ENCODE data around the gene AP4E1.

The AP4E1 gene

DNA sequence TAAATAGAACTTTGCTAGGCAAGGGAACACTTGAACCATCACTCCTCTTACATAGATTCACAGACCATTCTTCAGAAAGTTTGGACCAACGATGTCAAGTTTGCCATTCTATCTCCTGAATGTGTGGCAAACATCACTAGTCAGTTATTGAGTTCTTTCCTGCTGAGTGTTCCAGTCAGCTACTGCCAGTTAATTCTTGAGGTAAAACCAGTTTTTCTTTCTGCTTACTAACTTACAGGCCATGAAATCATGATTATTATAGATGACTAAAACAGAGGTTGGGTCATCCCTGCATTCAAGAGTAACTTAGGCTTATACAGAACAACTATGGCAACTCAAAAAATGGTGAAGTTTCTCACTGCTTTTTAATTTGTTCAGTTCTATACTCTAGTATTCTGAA lies 88.2 kb downstream of the AP4E1 start:
- Histone ChIP-seq H3K27ac (ENCODE audit: extremely low read depth, low read depth, low read length) (no peak overlapping the region), H3K4me3 (ENCODE audit: low read depth, low read length) (no peak overlapping the region), H3K9me3 (ENCODE audit: control insufficient read depth, insufficient read depth, low read depth, low read length) (no peaks in the 10 kb centered on the region), H3K4me1 (ENCODE audit: control insufficient read depth, insufficient read depth, low read length) (no peaks in the 10 kb centered on the region), H3K36me3 (ENCODE audit: control insufficient read depth in 2 of 2, insufficient read depth in 1 of 2, low read length in 2 of 2) (peaks cover 0 to 8% of the 10 kb centered on the region in 2 experiments; a peak in 1 of 3 replicates)
- ChIA-PET POLR2A (no interaction called here), CTCF (no interaction called here)
- TF ChIP-seq WT1 (tag by site-specific recombination; IDR thresholded peaks at IDR 0.05): no peak
- TF ChIP-seq ZNF501 (tag by site-specific recombination; IDR thresholded peaks at IDR 0.05): no peak
- TF ChIP-seq ZNF174 (tag by site-specific recombination; IDR thresholded peaks at IDR 0.05): no peak
- no peak for TF ChIP-seq ZNF837 (tag by site-specific recombination; IDR thresholded peaks at IDR 0.05)
- TF ChIP-seq GFI1B (tag by site-specific recombination; IDR thresholded peaks at IDR 0.05): no peak
- no peak for TF ChIP-seq ZNF202 (tag by site-specific recombination; IDR thresholded peaks at IDR 0.05; ENCODE audit: borderline replicate concordance)
- TF ChIP-seq FEZF1 (tag by site-specific recombination; IDR thresholded peaks at IDR 0.05): no peak
- TF ChIP-seq ZNF510 (tag by site-specific recombination; IDR thresholded peaks at IDR 0.05; ENCODE audit: insufficient replicate concordance): no peak
- TF ChIP-seq ZNF530 (tag by site-specific recombination; IDR thresholded peaks at IDR 0.05; ENCODE audit: low read depth): no peak

DNA sequence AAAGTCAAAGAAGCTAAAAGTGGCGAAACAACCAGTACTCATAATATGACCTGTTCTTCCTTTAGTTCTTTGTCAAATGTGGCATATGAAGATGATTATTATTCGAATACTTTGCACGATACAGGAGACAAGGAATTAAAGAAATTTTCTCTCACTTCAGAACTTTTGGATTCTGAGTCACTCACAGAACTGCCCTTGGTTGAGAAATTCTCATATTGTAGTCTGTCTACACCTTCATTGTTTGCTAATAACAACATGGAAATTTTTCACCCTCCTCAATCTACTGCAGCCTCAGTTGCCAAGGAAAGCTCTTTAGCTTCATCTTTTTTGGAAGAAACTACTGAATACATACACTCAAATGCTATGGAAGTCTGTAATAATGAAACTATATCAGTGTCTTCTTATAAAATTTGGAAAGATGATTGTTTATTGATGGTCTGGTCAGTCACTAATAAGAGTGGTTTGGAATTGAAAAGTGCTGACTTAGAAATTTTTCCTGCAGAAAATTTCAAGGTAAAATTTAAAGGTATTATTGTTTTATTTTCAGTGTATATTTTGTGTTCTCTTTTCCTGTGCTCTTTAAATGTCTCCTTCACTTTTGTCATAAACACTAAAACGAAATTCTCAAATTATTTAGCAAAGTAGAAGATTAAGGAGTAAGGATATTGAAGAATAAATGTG lies 89.0 kb downstream of the AP4E1 start:
- no peak for TF ChIP-seq ZNF558 (tag by site-specific recombination; IDR thresholded peaks at IDR 0.05)
- TF ChIP-seq ZNF629 (tag by site-specific recombination; IDR thresholded peaks at IDR 0.05): no peak
- TF ChIP-seq ZBTB21 (tag by site-specific recombination; IDR thresholded peaks at IDR 0.05): no peak
- TF ChIP-seq ZNF747 (tag by site-specific recombination; IDR thresholded peaks at IDR 0.05): no peak
- TF ChIP-seq ZNF626 (tag by site-specific recombination; IDR thresholded peaks at IDR 0.05): no peak
- no peak for TF ChIP-seq KLF9 (tag by site-specific recombination; IDR thresholded peaks at IDR 0.05; ENCODE audit: low read depth)
- no peak for TF ChIP-seq ZNF548 (tag by site-specific recombination; IDR thresholded peaks at IDR 0.05)
- no peak for TF ChIP-seq HOXD13 (CRISPR knock-in tag; IDR thresholded peaks at IDR 0.05; ENCODE audit: borderline replicate concordance)
- TF ChIP-seq ZFHX2 (tag by site-specific recombination; conservative IDR thresholded peaks at IDR 0.05): no peak
- CTCF ChIA-PET: interaction anchor here (0.6 kb wide), 1 partner anchor 194 kb away, joined by 3 read pairs; no protein-coding TSS in a partner anchor
- no peak overlapping the region for H3K27ac ChIP-seq (ENCODE audit: extremely low read depth, low read depth, low read length)
- no peaks in the 10 kb centered on the region for H3K4me1 ChIP-seq (ENCODE audit: control insufficient read depth, insufficient read depth, low read length)
- H3K9me3 ChIP-seq (ENCODE audit: control insufficient read depth, insufficient read depth, low read depth, low read length): no peaks in the 10 kb centered on the region
- POLR2A ChIA-PET: no interaction called here
- H3K4me3 ChIP-seq (ENCODE audit: low read depth, low read length): no peak overlapping the region
- H3K36me3 ChIP-seq (ENCODE audit: control insufficient read depth in 2 of 2, insufficient read depth in 1 of 2, low read length in 2 of 2): peaks cover 0 to 11% of the 10 kb centered on the region in 2 experiments; a peak in 1 of 3 replicates

DNA sequence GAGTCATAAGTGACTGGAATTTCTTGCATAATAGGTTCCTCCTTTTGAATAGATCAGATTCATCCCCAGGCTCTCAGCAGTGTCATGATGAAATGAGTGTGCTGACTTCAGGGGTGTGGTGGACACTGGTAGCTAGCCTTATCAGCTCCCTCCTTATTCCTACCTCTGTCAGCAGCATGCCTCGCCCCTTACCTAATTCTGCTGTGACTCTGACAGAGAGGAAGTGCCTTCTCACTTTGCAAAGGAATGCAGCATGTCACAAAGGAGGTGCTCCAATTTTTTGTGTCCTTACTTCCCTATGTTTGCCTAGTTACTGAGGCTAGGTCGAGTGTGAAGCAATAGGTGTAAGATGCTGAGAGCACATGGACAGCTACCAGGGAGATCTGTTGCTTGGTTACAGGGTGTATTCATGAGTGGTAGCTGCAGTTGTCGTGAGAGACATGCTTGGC lies 95.6 kb downstream of the AP4E1 start:
- ChIA-PET CTCF (no interaction called here), POLR2A (no interaction called here)
- H3K9me3 ChIP-seq (ENCODE audit: control insufficient read depth, insufficient read depth, low read depth, low read length): no peaks in the 10 kb centered on the region
- H3K27ac ChIP-seq (ENCODE audit: extremely low read depth, low read depth, low read length): no peak overlapping the region
- TF ChIP-seq ZNF341 (tag by site-specific recombination; IDR thresholded peaks at IDR 0.05; ENCODE audit: low read depth) (no peak), ZNF544 (tag by site-specific recombination; IDR thresholded peaks at IDR 0.05) (no peak), OVOL3 (tag by site-specific recombination; IDR thresholded peaks at IDR 0.05) (no peak), PRDM1 (tag by site-specific recombination; IDR thresholded peaks at IDR 0.05) (no peak), ZNF394 (tag by site-specific recombination; IDR thresholded peaks at IDR 0.05; ENCODE audit: borderline replicate concordance) (no peak)
- H3K4me1 ChIP-seq (ENCODE audit: control insufficient read depth, insufficient read depth, low read length): no peaks in the 10 kb centered on the region
- no peak overlapping the region for H3K4me3 ChIP-seq (ENCODE audit: low read depth, low read length)
- peaks cover 0 to 8% of the 10 kb centered on the region in 2 experiments; a peak in 1 of 3 replicates for H3K36me3 ChIP-seq (ENCODE audit: control insufficient read depth in 2 of 2, insufficient read depth in 1 of 2, low read length in 2 of 2)
